Nephron progenitor cell (in vitro differentiated cells): ENCODE results near the gene LAMC2.
"Not testable (repeated sequence)": the region's sequence is repeated elsewhere in the genome, so short reads cannot be mapped to it uniquely, and the experiment has no call there.

ENCODE experiments used
- DNase-seq: peaks from one replicate; pipeline ENCODE4 v3.0.0; 2021
- H3K27ac Mint-ChIP-seq: 2 replicates; pipeline ENCODE4 v1.8.0; 2021; ENCODE audit warnings: mild to moderate bottlenecking, moderate library complexity, mixed read lengths
- H3K27me3 Mint-ChIP-seq: 2 replicates; pipeline ENCODE4 v1.8.0; 2021; ENCODE audit warnings: mild to moderate bottlenecking, low read depth, mixed read lengths; ENCODE audit not compliant: poor library complexity
- H3K36me3 Mint-ChIP-seq: 2 replicates; pipeline ENCODE4 v1.8.0; 2021; ENCODE audit warnings: low read depth, mixed read lengths
- H3K4me1 Mint-ChIP-seq: 2 replicates; pipeline ENCODE4 v1.8.0; 2021; ENCODE audit warnings: mixed read lengths
- H3K4me3 Mint-ChIP-seq: 2 replicates; pipeline ENCODE4 v1.8.0; 2021; ENCODE audit warnings: mild to moderate bottlenecking, moderate library complexity, mixed read lengths
- H3K9me3 Mint-ChIP-seq: 2 replicates; pipeline ENCODE4 v1.8.0; 2021; ENCODE audit warnings: mild to moderate bottlenecking, moderate library complexity, mixed read lengths
- TF ChIP-seq, protein P1 (sequence below): fragments of 200-600 bp; sonication (generic); IDR thresholded peaks from 2 replicates; pipeline ENCODE4 v1.5.0; 2021; ENCODE audit warnings: antibody characterized with exemption

LAMC2 gene

DNA sequence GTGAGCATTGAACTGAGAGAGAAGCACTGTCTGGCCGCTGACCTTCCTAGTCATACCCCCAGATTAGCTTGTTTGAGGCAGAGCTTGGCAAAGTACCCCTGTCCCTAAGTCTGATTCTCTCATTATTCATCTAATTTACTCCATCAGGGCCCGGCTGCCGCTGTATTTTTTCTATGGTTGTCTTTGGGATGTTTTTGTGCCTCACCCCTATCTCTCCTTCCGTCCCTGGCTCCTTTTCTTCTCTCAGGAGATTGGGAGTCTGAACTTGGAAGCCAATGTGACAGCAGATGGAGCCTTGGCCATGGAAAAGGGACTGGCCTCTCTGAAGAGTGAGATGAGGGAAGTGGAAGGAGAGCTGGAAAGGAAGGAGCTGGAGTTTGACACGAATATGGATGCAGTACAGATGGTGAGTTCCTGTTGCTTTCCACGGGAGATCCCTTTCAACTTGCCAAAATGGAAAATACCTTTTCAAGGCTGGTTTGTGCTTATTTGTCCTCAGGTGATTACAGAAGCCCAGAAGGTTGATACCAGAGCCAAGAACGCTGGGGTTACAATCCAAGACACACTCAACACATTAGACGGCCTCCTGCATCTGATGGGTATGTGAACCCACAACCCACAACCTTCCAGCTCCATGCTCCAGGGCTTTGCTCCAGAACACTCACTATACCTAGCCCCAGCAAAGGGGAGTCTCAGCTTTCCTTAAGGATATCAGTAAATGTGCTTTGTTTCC, 53.9 kb downstream of the LAMC2 start:
- Mint-ChIP-seq H3K4me1 (peaks cover 74% of the 10 kb centered on the region), H3K27ac (no peak overlapping the region), H3K27me3 (peaks cover 4% of the 10 kb centered on the region), H3K4me3 (no peak overlapping the region), H3K36me3 (peaks cover 41% of the 10 kb centered on the region), H3K9me3 (no peaks in the 10 kb centered on the region)
- DNase-seq, result no peak
- TF ChIP-seq, protein P1, sequence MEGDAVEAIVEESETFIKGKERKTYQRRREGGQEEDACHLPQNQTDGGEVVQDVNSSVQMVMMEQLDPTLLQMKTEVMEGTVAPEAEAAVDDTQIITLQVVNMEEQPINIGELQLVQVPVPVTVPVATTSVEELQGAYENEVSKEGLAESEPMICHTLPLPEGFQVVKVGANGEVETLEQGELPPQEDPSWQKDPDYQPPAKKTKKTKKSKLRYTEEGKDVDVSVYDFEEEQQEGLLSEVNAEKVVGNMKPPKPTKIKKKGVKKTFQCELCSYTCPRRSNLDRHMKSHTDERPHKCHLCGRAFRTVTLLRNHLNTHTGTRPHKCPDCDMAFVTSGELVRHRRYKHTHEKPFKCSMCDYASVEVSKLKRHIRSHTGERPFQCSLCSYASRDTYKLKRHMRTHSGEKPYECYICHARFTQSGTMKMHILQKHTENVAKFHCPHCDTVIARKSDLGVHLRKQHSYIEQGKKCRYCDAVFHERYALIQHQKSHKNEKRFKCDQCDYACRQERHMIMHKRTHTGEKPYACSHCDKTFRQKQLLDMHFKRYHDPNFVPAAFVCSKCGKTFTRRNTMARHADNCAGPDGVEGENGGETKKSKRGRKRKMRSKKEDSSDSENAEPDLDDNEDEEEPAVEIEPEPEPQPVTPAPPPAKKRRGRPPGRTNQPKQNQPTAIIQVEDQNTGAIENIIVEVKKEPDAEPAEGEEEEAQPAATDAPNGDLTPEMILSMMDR, result no peak

DNA sequence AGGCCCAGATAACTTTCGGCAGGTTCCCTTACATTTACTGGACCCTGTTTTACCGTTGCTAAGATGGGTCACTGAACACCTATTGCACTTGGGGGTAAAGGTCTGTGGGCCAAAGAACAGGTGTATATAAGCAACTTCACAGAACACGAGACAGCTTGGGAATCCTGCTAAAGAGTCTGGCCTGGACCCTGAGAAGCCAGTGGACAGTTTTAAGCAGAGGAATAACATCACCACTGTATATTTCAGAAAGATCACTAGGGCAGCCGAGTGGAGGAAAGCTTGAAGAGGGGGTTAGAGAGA, 54.4 kb downstream of the LAMC2 start:
- peaks cover 43% of the 10 kb centered on the region for H3K36me3 Mint-ChIP-seq
- H3K9me3 Mint-ChIP-seq, result no peaks in the 10 kb centered on the region
- H3K4me1 Mint-ChIP-seq, result peaks cover 74% of the 10 kb centered on the region
- TF ChIP-seq, protein P1, result no peak
- no peak overlapping the region for H3K4me3 Mint-ChIP-seq
- no peak for DNase-seq
- H3K27me3 Mint-ChIP-seq, result peaks cover 4% of the 10 kb centered on the region
- no peak overlapping the region for H3K27ac Mint-ChIP-seq

DNA sequence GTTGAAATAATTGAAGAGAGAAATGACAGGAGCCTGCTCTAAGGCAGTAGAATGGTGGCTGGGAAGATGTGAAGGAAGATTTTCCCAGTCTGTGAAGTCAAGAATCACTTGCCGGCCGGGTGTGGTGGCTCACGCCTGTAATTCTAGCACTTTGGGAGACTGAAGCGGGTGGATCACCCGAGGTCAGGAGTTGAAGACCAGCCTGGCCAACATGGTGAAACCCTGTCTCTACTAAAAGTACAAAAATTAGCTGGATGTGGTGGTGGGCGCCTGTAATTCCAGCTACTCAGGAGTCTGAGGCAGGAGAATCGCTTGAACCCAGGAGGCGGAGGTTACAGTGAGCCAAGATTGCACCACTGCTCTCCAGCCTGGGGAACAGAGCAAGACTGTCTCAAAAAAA, 54.8 kb downstream of the LAMC2 start:
- H3K4me1 Mint-ChIP-seq, result peaks cover 74% of the 10 kb centered on the region
- H3K36me3 Mint-ChIP-seq, result peaks cover 47% of the 10 kb centered on the region
- not testable (repeated sequence) for H3K27me3 Mint-ChIP-seq, H3K9me3 Mint-ChIP-seq, DNase-seq, H3K27ac Mint-ChIP-seq, H3K4me3 Mint-ChIP-seq

DNA sequence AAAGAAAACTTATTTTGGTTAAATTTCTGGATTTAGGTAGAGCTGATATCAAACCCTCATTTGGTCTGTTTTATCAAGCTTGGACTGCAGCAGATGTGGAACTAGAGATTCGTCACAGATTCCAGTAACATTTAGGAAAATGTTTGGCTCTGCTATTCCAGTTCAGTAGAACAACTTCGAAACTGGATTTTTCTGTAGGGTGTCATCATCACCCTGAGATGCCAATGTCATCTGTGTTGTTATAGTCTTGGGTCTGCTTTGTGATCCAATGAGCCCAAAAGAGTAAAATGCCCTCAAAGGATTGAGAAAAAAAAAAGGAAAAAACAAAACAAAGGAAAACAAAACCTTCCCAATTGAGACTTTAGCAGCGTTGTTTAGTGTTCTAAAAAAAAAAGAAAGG, 55.4 kb downstream of the LAMC2 start:
- TF ChIP-seq, protein P1, result no peak
- H3K27me3 Mint-ChIP-seq, result peaks cover 4% of the 10 kb centered on the region
- no peak for DNase-seq
- H3K27ac Mint-ChIP-seq, result no peak overlapping the region
- peaks cover 3% of the 10 kb centered on the region for H3K9me3 Mint-ChIP-seq
- peaks cover 74% of the 10 kb centered on the region for H3K4me1 Mint-ChIP-seq
- no peak overlapping the region for H3K4me3 Mint-ChIP-seq
- peaks cover 48% of the 10 kb centered on the region for H3K36me3 Mint-ChIP-seq

DNA sequence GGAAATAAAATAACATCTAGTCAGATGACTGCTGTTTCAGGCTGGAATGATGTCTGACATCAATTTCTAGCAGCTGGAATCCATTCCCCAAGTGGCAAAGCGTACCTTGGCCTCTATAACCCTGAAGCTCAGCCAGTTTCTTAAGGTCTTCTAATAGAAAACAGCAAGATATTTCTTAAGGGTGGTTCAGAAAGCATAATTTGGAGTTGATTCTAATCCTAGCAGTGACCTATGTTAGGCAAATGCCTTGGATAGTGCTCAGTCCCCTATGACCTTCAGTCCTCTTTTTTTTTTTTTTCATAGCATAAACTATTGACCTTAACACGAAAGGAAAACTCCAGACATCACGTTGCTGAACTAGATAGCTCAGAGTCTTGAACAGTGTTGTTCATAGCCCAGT, 56.5 kb downstream of the LAMC2 start:
- Mint-ChIP-seq H3K4me3 (no peak overlapping the region), H3K9me3 (peaks cover 5% of the 10 kb centered on the region), H3K27me3 (peaks cover 8% of the 10 kb centered on the region), H3K36me3 (peaks cover 45% of the 10 kb centered on the region), H3K4me1 (peaks cover 67% of the 10 kb centered on the region), H3K27ac (no peak overlapping the region)
- DNase-seq, result no peak
- TF ChIP-seq, protein P1, result no peak

DNA sequence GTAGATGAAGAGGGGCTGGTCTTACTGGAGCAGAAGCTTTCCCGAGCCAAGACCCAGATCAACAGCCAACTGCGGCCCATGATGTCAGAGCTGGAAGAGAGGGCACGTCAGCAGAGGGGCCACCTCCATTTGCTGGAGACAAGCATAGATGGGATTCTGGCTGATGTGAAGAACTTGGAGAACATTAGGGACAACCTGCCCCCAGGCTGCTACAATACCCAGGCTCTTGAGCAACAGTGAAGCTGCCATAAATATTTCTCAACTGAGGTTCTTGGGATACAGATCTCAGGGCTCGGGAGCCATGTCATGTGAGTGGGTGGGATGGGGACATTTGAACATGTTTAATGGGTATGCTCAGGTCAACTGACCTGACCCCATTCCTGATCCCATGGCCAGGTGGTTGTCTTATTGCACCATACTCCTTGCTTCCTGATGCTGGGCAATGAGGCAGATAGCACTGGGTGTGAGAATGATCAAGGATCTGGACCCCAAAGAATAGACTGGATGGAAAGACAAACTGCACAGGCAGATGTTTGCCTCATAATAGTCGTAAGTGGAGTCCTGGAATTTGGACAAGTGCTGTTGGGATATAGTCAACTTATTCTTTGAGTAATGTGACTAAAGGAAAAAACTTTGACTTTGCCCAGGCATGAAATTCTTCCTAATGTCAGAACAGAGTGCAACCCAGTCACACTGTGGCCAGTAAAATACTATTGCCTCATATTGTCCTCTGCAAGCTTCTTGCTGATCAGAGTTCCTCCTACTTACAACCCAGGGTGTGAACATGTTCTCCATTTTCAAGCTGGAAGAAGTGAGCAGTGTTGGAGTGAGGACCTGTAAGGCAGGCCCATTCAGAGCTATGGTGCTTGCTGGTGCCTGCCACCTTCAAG, 57.3 kb downstream of the LAMC2 start:
- H3K27me3 Mint-ChIP-seq, result peaks cover 8% of the 10 kb centered on the region
- peaks cover 45% of the 10 kb centered on the region for H3K36me3 Mint-ChIP-seq
- no peak overlapping the region for H3K4me3 Mint-ChIP-seq
- no peak for DNase-seq
- H3K9me3 Mint-ChIP-seq, result peaks cover 5% of the 10 kb centered on the region
- H3K27ac Mint-ChIP-seq, result no peak overlapping the region
- H3K4me1 Mint-ChIP-seq, result peaks cover 73% of the 10 kb centered on the region
- TF ChIP-seq, protein P1, result no peak
